A673 (cell line): Measurements from ENCODE around the gene TSPYL4.

ENCODE experiments used
- EZH2 ChIP-seq: fragments of 200-600 bp; sonication (generic); IDR thresholded peaks from 2 replicates; pipeline ENCODE4 v1.6.1; 2017; ENCODE audit warnings: borderline replicate concordance, low read depth, mild to moderate bottlenecking, mixed read lengths, antibody characterized with exemption, low read length; ENCODE audit not compliant: poor library complexity, severe bottlenecking
- TF ChIP-seq, protein P1 (sequence below): fragments of 300-800, 200-600 bp; sonication (generic); conservative IDR thresholded peaks from 2 replicates; pipeline ENCODE4 v1.5.1; 2017; ENCODE audit warnings: low read depth, mild to moderate bottlenecking, antibody characterized with exemption, low read length, moderate library complexity, mixed read lengths

DNA sequence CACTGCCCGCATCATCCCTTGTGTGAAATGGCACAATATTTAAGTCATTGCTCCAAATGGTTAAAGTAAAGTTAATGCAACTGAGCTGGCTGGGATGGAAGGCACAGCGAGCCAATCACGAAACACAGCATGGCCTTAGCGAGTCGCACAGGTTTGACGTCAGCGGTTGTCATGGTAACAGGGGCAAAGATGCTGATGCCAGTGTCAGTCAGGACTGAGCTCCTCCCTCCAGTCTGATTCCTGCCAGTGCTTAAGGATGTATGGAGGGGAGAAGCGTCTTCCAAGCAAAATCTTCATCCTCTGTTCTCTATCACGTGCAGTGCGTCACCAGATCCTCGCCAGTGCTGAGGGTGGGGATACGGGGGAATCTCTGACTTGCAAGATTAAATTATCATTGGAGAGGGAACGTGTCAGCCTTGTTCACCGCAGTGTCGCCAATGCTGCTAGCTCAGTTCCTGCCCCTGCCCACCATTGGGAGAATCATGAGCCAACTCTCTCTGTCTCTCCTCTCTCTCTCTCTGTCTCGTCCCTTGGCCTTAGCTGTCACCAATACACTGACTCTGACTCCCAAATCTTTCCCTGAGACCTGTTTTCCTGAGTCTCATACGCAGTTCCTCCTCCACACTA lies 24.5 kb downstream of the TSPYL4 start:
- TF ChIP-seq EZH2: no peak
- TF ChIP-seq, protein P1, sequence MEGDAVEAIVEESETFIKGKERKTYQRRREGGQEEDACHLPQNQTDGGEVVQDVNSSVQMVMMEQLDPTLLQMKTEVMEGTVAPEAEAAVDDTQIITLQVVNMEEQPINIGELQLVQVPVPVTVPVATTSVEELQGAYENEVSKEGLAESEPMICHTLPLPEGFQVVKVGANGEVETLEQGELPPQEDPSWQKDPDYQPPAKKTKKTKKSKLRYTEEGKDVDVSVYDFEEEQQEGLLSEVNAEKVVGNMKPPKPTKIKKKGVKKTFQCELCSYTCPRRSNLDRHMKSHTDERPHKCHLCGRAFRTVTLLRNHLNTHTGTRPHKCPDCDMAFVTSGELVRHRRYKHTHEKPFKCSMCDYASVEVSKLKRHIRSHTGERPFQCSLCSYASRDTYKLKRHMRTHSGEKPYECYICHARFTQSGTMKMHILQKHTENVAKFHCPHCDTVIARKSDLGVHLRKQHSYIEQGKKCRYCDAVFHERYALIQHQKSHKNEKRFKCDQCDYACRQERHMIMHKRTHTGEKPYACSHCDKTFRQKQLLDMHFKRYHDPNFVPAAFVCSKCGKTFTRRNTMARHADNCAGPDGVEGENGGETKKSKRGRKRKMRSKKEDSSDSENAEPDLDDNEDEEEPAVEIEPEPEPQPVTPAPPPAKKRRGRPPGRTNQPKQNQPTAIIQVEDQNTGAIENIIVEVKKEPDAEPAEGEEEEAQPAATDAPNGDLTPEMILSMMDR: no peak
